GM18867 (cell line): ENCODE measurements around the gene GALNT9.
"Not testable (repeated sequence)": the region's sequence is repeated elsewhere in the genome, so short reads cannot be mapped to it uniquely, and the experiment has no call there.

Source experiments
- ATAC-seq: cut with Tn5 transposase; IDR thresholded peaks from one replicate; pipeline ENCODE4 v1.9.1; 2021; ENCODE audit warnings: mild to moderate bottlenecking, moderate library complexity; ENCODE audit not compliant: unreplicated experiment

GALNT9 gene

DNA sequence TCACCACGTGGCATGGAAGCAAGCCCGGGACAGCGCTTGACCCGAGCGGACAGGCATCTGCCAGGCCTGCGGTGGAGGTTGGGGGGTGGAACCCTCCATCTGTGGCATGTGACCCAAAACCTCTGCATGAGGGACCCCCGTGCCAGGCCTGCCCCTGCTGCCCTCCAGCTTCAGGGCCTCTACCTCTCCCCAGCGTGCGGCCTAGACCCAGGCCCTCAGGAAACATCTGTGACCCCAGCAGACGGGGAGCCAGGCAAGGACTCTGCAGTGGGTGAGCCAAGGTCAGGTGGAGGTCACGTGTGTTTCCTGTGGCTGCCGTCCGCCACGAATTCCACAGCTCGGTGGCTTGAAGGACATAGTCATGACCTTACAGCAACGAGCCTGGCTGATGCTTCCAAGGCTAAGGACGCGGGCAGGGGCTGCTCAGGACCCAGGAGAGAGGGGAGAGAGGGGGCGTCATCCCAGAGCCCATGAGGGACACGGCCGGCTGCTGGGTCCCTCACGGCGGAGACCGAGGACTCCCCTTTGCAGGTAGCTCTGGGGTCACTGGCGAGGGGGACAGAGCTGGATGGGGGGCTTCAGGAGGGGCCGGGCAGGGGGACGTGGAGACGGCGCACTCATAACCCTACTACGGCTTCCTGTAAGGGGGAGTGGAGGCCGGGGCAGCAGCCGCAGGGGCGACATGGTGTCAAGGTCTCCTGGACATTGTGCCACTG is 91.5 kb downstream of the GALNT9 start:
- no peak for ATAC-seq

DNA sequence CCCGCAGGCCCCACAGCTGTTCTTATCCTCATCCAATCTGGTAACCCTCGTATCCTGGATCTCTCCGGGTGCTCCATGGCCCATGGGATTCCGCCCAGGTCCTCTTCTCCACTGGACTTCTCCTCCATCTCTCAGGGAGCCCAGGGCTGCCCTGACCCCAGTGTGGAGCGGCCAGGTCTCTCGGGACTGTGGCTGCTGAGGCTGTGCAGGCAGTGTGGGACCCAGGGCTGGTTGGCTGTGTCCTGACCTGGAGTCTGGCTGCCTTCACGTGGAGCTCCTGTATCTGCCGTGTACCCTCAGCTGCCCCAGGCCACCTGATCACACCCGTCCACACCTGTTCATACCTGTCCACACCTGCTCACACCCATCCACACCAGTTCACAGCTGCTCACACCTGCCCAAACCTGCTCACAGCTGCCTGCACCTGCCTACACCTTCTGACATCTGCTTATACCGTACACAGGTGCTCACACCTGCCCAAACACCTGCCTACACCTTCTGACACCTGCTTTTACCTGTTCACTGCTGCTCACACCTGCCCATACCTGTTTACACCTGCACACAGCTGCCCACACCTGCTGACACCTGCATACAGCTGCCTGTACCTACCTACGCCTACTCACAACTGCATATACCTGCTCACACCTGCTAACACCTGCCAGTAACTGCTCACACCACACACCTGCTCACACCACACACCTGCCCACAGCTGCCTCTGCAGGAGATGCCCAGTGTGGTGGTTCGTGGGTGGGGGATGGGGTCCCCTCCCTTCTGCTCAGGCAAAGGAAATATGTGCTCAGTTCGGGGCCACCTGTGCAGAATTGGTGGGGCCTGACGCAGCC is 92.2 kb downstream of the GALNT9 start:
- no peak for ATAC-seq

DNA sequence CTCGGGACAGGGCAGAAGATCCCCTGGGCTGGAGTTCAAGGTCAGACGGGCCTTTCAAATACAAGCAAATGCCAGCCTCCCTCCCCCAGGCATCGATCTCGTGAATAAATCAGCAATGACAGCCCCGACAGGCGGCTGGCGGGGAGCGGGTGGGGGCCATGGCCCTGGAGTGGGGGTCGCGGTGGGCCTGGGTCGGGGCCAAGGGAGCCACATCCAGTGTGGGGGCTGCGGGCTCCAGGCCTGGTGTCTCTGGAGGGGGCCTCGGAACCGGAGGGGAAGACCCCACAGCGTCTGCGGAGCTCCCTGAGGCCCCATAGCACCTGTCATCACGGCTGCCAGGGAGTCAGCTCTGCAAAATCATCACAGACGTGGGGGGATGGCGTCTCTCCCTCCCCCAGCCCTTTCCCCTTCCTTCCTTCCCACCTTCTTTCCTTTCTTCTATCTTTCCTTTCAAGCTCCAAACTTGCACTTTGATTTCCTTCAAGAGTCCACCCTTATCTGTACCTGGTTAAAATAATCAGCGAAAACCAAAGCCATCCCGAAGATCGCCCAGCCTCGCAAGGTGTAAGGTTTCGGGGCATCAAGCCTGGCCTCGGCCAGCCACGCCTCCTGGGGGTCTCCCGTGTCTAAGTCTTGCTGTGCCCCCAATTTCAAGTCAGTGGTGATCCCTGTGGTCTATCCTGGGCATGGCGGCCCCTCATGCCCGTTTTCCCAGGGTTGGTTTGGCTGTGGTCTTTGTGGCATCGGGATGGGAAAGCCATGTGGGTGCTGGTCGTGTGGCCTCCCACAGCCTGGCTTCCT is 93.1 kb downstream of the GALNT9 start:
- no peak for ATAC-seq

DNA sequence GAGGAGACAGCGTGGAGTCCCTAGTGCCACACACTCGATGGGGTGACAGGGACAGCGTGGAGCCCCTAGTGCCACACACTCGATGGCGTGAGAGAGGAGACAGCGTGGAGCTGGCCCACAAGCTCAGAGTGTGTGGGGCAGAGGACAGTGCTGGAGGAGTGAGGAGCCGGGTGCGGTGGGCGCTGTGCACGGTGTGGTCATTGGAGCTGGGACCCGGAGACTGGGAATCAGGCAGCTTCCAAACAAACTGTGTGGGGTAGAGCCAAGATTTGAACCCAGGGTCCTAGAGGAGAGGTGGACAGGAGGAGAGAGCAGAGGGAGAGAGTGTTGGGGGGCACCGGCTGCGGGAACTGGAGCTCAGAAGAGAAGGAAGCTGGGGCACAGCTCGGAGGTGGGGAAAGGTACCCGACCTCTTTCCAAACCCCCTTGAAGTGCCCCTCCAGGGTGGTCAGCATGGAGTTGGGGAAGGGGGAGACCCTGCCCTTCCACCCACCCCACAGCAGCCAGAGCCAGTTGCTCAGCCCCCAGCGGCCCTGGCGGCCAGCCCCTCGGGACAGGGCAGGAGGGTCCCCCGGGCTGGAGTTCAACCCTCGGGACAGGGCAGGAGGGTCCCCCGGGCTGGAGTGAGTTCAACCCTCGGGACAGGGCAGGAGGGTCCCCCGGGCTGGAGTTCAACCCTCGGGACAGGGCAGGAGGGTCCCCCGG is 94.1 kb downstream of the GALNT9 start:
- no peak for ATAC-seq

DNA sequence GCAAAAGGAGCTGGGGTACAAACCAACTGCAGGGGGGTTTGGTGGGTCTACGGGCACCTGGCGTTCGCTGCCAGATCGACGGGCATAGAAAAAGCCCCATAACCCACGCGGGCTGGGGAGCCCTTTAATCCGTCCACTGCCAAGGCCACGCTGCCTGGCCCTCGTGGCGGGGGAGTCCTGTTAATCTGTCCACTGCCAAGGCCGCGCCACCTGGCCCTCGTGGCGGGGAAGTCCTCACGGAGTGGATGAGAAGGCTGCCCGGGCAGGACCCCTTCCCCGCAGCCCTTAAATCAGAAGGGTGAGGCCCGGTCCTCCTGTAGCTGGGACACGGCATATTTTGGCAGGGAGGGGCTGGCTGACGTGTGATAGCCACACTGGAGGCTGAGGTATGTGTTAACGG is 99.0 kb downstream of the GALNT9 start:
- no peak for ATAC-seq

DNA sequence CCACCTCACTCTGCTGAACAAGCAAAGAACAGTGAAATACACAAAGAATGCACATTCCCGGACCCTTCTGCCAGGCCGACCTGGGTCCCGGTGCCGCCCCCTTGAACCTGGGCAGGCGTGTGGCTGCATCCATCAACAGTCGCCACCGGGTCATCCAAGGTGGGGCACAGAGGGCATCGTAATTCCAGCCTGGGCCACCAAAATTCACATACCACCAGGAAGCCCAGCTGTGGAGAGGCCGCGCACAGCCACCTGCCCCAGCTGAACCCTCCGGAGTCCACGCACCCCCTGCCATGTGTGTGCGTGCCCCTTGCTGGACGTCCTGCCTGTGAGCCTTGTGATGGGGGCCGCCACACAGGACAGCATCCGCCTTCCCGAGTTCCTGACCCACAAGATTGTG is 99.5 kb downstream of the GALNT9 start:
- ATAC-seq = no peak

DNA sequence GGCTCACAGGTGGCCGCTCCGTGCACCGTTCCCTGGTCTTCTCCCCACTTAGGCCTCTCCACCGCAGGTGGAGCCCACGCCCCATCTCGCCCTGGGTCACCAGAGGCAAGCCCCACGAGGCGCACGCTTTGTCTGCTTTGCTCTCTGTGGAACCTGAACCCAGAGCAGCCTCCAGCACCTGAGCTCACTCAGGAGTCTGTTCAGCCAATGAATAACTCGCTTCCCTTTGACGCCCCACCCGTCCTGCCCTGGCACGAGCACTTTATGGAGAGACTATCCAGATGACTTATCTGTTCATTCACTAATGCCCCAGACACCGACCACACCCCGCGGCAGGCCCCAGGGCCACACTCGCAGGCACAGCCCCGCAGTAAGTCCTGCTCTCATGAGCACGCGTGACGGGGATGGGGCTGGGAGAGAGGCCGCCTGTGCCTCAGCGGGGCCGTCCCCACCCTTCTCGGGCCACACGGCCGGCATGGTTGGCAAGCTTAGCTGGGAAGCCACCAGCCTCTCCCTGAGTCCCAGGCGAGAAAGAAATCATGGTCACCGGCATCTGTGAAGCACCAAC is 100.1 kb downstream of the GALNT9 start:
- no peak for ATAC-seq

DNA sequence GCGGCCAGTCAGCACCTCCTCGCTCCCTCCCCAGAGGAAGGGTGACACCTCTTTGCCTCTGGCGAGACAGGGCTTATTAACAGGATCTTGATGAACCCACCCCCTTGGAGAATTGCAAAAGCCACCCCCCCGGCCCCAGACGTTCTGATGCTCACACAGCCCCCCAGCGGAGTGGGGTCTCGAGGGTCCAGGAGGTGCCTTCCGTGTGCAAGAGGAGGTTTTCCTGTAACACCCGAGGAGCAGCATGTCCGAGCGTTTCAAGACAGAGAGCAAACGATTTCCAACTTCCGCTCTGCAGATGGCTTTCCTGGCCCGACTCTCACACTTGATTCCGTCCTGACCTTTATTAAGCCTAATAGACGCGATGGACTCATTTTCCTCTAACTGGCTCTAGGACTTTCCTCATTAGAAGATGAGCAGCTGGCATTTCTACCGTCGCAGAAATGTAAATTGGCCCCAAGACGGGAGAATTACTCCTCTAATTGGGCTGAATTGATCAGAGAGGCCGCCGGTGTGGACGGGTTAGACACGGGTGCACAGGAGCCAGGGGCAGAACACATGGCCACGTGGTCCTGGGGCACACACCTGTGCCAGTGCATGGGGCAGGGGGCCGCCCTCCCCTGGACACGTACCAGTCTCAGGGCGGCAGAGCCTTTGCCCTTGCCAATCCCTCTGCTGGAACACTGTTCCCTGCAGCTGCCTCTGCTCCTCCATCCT is 100.8 kb downstream of the GALNT9 start:
- no peak for ATAC-seq

DNA sequence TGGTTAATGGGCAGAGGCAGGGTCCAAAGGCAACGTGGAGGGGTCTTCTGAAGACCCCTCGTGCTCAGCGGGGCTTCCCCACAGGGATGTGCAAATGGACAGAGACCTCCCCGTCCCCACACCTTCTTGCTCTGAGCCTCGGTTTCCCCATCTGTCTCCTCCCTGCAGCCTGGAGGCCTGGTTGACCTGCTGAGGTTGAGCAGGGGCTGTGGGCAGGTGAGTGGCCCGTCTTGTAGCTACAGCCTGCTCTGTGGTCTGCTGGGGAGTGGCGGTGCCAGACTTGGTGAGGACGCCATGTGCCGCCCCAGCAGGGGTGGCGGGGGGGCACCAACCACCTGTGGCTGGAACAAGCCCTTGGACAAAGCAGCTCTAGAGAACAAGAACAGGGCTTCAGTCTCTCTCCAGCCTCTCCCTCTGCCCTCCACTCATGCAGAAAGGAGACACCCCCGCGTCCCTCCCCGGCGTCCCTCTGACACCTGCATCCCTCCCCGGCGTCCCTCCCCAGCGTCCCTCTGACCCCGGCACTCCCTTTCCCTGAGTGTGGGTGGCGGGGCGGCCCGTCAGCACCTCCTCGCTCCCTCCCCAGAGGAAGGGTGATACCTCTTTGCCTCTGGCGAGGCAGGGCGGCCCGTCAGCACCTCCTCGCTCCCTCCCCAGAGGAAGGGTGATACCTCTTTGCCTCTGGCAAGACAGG is 101.5 kb downstream of the GALNT9 start:
- ATAC-seq = no peak

DNA sequence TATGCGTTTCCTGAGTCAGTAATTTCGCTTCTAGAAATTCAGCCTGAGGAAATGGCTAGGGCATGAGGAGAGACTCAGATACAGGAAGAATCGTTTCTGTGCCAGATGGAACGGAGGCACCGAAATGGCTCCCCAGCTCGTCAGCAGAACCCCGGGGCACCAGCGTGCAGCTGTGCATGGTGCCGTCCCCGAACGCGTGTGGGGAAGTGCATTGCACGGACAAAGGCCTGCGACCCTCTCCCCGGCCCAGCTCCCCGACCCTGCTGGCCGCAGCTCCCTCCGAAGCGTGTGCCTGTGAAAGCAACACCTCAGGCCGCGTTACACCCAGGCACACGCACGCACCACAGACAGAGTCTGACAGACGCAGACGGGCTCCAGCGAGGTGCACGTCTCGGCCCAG is 102.3 kb downstream of the GALNT9 start:
- ATAC-seq = no peak

DNA sequence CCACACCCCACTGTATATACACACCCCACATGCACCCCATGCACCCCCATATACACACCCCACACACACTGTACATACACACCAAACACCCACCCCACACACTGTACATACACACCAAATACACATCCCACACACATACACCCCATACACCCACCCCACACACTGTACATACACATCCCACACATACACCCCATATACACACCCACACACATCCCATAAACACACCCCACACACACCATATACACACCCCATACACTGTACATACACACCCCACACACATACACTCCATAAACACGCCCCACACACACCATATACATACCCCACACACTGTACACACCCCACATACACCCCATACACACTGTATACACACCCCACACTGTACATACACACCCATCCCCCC is 102.8 kb downstream of the GALNT9 start:
- ATAC-seq = no peak

DNA sequence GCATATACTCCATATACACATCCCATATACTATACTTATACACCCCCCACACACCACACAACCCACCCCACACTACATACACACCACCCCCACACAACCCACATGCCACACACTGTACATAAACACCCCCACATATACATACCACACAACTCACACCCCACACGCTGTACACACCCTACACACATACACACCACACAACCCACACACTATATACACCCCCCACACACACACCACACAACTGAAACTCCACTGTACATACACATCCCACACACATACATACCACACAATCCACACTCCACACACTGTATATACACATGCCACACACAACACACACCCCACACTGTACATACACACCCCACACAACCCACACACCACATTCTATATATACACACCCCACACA is 104.2 kb downstream of the GALNT9 start:
- no peak for ATAC-seq

DNA sequence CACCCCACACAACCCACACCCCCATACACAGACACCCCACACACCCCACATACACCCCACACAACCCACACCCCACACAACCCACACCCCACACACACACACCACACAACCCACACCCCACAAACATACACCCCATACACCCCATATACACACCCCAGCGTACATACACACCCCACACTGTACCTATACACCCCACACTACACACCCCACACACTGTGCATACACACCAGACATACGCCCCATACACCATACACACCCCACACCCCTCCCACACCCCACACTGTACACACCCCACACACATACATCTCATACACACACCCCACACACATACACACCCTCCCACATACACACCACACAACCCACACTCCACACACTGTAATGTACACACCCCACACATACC is 104.9 kb downstream of the GALNT9 start:
- no peak for ATAC-seq

DNA sequence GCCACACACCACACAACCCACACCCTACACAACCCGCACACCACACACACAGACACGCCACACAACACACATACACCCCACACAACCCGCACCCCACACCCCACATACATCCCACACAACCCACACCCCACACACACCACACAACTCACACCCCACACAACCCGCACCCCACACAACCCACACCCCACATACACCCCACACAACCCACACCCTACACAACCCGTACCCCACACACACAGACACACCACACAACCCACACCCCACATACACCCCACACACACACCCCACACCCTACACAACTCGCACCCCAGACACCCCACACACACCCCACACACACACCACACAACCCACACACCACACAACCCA is 106.6 kb downstream of the GALNT9 start:
- ATAC-seq = no peak

DNA sequence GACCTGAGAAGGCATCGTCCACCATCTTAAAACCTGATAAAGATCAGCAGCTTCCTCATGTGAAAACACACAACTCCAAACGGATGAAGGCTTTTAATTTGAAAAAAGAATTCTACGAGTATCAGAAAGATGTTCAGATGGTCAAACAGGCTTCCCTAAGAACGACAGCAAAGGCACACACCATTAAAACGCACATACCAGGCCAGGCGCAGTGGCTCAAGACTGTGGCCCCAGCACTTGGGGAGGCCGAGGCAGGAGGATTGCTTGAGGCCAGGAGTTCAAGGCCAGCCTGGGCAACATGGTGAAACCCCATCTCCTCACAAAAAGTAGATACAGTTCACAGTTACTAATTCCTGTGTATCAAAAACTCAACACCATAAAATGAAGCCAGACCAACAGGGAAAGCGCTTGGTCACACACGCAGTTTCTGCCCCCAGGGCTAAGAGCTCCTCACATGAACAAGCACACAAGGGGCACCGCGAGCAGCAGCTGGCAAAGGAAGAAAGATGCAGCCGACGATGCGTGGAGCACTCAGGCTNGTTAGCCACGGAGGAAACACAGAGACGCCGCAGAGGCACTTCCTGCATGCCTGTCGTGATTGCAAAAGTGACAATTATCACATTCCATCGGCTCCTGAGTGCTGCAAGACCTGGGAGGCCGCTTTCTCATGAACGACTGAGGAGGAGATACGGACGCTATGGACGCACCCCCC is 107.1 kb downstream of the GALNT9 start:
- ATAC-seq = no peak

DNA sequence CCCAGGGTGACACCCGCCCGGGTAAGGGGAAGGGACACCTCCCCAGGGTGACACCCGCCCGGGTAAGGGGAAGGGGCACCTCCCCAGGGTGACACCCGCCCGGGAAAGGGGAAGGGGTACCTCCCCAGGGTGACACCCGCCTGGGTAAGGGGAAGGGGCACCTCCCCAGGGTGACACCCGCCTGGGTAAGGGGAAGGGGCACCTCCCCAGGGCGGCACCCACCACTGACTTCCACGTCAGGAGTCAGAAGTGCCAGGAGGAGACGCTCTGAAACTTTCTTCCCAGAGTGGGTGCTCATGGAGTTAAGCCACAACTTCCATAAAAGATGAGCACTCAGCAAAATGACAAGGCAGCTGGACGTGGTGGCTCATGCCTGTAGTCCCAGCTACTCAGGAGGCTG is 109.6 kb downstream of the GALNT9 start:
- not testable (repeated sequence) for ATAC-seq

DNA sequence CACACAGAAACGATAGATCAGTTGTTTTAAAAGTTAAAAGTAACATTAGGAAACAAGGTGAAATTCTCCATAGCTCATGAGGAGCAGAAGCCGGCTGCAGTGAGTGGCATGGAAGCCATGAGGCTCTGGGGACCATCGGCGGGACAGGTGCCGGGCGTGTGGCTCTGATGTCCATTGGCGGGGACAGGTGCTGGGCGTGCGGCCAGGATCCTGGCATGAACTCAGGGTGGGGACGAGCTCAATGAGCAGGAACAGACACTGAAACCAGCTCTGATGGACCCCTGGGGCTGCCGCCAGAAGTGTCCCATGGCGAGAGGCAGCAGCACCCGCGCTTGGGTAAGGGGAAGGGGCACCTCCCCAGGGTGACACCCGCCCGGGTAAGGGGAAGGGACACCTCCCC is 110.1 kb downstream of the GALNT9 start:
- ATAC-seq = no peak

DNA sequence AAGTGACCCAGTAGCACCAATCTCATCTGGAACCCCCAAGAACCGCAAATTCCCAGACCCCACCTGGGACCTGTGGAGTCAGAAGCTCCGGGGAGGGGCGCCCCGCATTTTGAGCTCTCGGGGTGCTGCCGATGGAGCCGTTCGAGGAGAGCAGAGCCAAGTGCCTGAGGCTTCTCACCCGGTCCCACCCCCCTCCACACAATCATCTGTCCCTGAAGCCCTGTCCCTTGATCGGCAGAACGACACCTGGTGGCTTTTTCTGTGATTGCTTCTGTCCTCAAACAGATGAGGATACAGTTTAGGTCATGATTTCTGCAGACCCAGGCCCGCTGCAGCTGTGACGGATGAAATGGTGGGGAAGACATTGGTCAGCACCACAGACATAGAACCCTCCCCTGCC is 110.5 kb downstream of the GALNT9 start:
- no peak for ATAC-seq

DNA sequence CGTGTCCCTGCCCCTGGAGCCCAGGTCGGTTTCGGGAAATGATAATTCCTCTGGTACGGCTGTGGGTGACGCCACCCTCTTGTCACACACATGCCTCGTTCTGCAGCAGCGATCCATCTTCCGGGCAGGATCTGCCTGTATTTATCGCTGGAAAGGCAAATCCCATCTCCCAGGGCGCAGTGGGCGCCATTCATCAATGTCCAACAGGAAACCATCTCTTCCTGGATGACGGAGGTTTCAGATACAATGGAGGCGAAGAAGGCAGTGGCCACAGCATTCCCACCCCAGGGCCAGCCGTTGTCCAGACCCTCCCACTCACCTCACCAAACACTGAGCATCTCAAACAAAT is 110.9 kb downstream of the GALNT9 start:
- no peak for ATAC-seq
